OCI-LY1 (cell line): ENCODE data around the gene KCNIP4.

ENCODE experiments used
- H2AFZ ChIP-seq: fragments of 200-600 bp; sonication (generic), shearing (Covaris generic); 2 replicates; pipeline ENCODE4 v1.6.0; 2014; ENCODE audit warnings: antibody characterized with exemption, mild to moderate bottlenecking, low read length
- H3F3A ChIP-seq: fragments of 200-600 bp; sonication (generic), shearing (Covaris generic); 2 replicates; pipeline ENCODE4 v1.6.0; 2014; ENCODE audit warnings: mild to moderate bottlenecking, antibody characterized with exemption, low read length, moderate library complexity; ENCODE audit not compliant: insufficient read depth
- H3K27ac ChIP-seq: fragments of 200-600 bp; sonication (generic); 2 replicates; pipeline ENCODE4 v1.5.1; 2014; ENCODE audit warnings: low read length, mixed run types, mild to moderate bottlenecking, low read depth; ENCODE audit not compliant: poor library complexity, severe bottlenecking
- H3K27me3 ChIP-seq: fragments of 200-600 bp; sonication (generic); 2 replicates; pipeline ENCODE4 v1.6.0; 2014; ENCODE audit warnings: antibody characterized with exemption, mild to moderate bottlenecking, low read length, moderate library complexity; ENCODE audit not compliant: insufficient read depth
- H3K36me3 ChIP-seq: fragments of 200-600 bp; sonication (generic); 2 replicates; pipeline ENCODE4 v1.6.1; 2014; ENCODE audit warnings: mild to moderate bottlenecking, antibody characterized with exemption, low read length, moderate library complexity, mixed read lengths; ENCODE audit not compliant: insufficient read depth
- H3K4me1 ChIP-seq: fragments of 200-600 bp; sonication (generic); 2 replicates; pipeline ENCODE4 v1.5.1; 2014; ENCODE audit warnings: mild to moderate bottlenecking, low read length, moderate library complexity; ENCODE audit not compliant: insufficient read depth, severe bottlenecking
- H3K4me2 ChIP-seq: fragments of 200-600 bp; sonication (generic), shearing (Covaris generic); 2 replicates; pipeline ENCODE4 v1.6.1; 2014; ENCODE audit warnings: low read length
- H3K4me3 ChIP-seq: fragments of 200-600 bp; sonication (generic); 2 replicates; pipeline ENCODE4 v1.5.1; 2014; ENCODE audit warnings: low read length, low read depth, mild to moderate bottlenecking, mixed read lengths; ENCODE audit not compliant: poor library complexity, severe bottlenecking
- H3K79me2 ChIP-seq: fragments of 200-600 bp; shearing (Covaris generic); 2 replicates; pipeline ENCODE4 v1.6.1; 2016; ENCODE audit warnings: mixed run types, low read length, mixed read lengths; ENCODE audit not compliant: insufficient read depth
- H3K9ac ChIP-seq: fragments of 200-600 bp; sonication (generic), shearing (Covaris generic); 2 replicates; pipeline ENCODE4 v1.6.1; 2014; ENCODE audit warnings: mild to moderate bottlenecking, low read length, mixed read lengths
- H3K9me2 ChIP-seq: fragments of 200-600 bp; sonication (generic), shearing (Covaris generic); 2 replicates; pipeline ENCODE4 v1.6.1; 2014; ENCODE audit warnings: low read depth, mild to moderate bottlenecking, low read length, mixed read lengths
- H3K9me3 ChIP-seq: fragments of 200-600 bp; shearing (Covaris generic); 2 replicates; pipeline ENCODE4 v1.6.1; 2014; ENCODE audit warnings: low read length, mixed read lengths
- H4K20me1 ChIP-seq: fragments of 200-600 bp; sonication (generic), shearing (Covaris generic); 2 replicates; pipeline ENCODE4 v1.6.0; 2016; ENCODE audit warnings: mild to moderate bottlenecking, low read length; ENCODE audit not compliant: insufficient read depth
- EZH2 ChIP-seq: fragments of 200-600 bp; sonication (generic), shearing (Covaris generic); IDR thresholded peaks from 2 replicates; pipeline ENCODE4 v1.8.0; 2017; ENCODE audit warnings: borderline replicate concordance, mixed run types, mild to moderate bottlenecking, antibody characterized with exemption, low read length, moderate library complexity, mixed read lengths
- TF ChIP-seq, protein P1 (sequence below): fragments of 200-600 bp; sonication (generic), shearing (Covaris generic); IDR thresholded peaks from 2 replicates; pipeline ENCODE4 v1.5.1; 2017; ENCODE audit warnings: mild to moderate bottlenecking, antibody characterized with exemption, low read length, moderate library complexity, mixed read lengths

The KCNIP4 gene

GRCh38 chr4:21041708-21042107 is 906.9 kb downstream of the KCNIP4 start:
- TF ChIP-seq, protein P1, sequence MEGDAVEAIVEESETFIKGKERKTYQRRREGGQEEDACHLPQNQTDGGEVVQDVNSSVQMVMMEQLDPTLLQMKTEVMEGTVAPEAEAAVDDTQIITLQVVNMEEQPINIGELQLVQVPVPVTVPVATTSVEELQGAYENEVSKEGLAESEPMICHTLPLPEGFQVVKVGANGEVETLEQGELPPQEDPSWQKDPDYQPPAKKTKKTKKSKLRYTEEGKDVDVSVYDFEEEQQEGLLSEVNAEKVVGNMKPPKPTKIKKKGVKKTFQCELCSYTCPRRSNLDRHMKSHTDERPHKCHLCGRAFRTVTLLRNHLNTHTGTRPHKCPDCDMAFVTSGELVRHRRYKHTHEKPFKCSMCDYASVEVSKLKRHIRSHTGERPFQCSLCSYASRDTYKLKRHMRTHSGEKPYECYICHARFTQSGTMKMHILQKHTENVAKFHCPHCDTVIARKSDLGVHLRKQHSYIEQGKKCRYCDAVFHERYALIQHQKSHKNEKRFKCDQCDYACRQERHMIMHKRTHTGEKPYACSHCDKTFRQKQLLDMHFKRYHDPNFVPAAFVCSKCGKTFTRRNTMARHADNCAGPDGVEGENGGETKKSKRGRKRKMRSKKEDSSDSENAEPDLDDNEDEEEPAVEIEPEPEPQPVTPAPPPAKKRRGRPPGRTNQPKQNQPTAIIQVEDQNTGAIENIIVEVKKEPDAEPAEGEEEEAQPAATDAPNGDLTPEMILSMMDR: no peak
- TF ChIP-seq EZH2: no peak
- Histone ChIP-seq H3K27me3 (no peaks in the 10 kb centered on the region), H2AFZ (no peak overlapping the region)

DNA sequence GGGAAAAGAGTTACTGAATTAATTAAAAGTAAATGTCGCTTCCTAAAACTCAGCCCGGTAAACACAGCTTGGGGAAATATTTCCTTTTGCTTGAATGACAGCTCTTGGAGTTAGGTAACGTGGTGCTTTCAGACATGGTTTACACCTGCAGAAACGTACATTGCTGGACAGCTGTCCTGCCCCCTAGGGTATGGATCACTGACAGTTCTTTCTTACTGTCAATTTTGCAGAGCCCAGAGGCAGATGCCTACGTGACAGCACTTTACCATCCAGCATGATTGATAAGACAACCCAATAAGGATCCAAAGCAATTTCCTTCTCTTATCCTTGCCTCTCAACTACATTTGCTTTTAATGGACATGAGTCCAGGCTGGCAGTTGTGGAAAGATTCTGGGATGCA is 913.8 kb downstream of the KCNIP4 start:
- H3K9ac ChIP-seq: no peak overlapping the region
- H3K4me2 ChIP-seq: no peak overlapping the region
- H3K79me2 ChIP-seq: no peaks in the 10 kb centered on the region
- TF ChIP-seq, protein P1: no peak
- TF ChIP-seq EZH2: no peak
- H3K27ac ChIP-seq: no peak overlapping the region
- no peaks in the 10 kb centered on the region for H3F3A ChIP-seq
- no peak overlapping the region for H2AFZ ChIP-seq
- H4K20me1 ChIP-seq: no peaks in the 10 kb centered on the region
- H3K9me3 ChIP-seq: no peaks in the 10 kb centered on the region
- no peaks in the 10 kb centered on the region for H3K27me3 ChIP-seq
- H3K4me1 ChIP-seq: no peaks in the 10 kb centered on the region
- no peaks in the 10 kb centered on the region for H3K36me3 ChIP-seq
- no peak overlapping the region for H3K4me3 ChIP-seq
- H3K9me2 ChIP-seq: no peaks in the 10 kb centered on the region

More at GRCh38 chr4:21041708-21042107, 906.9 kb downstream of the KCNIP4 start:
- no peaks in the 10 kb centered on the region for H3K79me2 ChIP-seq
- no peak overlapping the region for H3K27ac ChIP-seq
- H3F3A ChIP-seq: no peaks in the 10 kb centered on the region
- no peak overlapping the region for H3K4me3 ChIP-seq
- no peaks in the 10 kb centered on the region for H3K4me1 ChIP-seq
- no peaks in the 10 kb centered on the region for H3K9me2 ChIP-seq
- no peaks in the 10 kb centered on the region for H3K9me3 ChIP-seq
- H4K20me1 ChIP-seq: no peaks in the 10 kb centered on the region
- H3K9ac ChIP-seq: no peak overlapping the region
- no peaks in the 10 kb centered on the region for H3K36me3 ChIP-seq
- H3K4me2 ChIP-seq: no peak overlapping the region

DNA sequence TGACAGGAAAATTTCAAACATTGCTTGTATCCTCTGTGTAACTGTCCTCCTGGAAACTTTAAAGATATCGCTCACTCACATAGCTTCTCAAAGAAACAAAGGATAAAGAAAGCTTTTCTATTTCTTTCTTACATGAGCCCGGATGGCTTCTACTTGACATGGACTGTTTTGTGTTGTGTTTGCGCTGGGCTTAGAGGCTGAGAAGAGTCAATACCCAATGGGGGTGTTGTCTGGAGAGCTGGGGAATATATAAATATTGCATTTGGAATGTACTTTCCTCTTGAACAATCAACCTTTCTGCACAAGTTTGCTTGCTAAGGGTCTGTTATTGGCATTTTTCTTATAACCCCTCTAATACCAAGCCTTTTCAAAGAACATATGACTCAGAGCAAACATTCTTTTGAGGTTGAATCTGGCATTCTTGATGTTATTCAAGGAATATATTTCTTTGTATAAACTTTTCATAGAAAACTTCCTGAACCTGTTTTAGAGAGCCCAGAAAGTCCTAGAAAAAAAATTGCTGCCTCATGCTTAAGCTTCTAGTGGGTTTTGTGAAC is 916.4 kb downstream of the KCNIP4 start:
- no peak overlapping the region for H3K4me3 ChIP-seq
- H3K27ac ChIP-seq: no peak overlapping the region
- H3K27me3 ChIP-seq: no peaks in the 10 kb centered on the region

More for the DNA sequence above, 916.4 kb downstream of the KCNIP4 start:
- H2AFZ ChIP-seq: no peak overlapping the region
- no peak for TF ChIP-seq EZH2
- TF ChIP-seq, protein P1: no peak
- no peaks in the 10 kb centered on the region for H3K36me3 ChIP-seq
- H3K4me2 ChIP-seq: no peak overlapping the region
- no peaks in the 10 kb centered on the region for H3K79me2 ChIP-seq
- H3K9me2 ChIP-seq: no peaks in the 10 kb centered on the region
- H3K4me1 ChIP-seq: no peaks in the 10 kb centered on the region
- H3K9me3 ChIP-seq: no peaks in the 10 kb centered on the region
- no peak overlapping the region for H3K9ac ChIP-seq
- no peaks in the 10 kb centered on the region for H3F3A ChIP-seq
- no peaks in the 10 kb centered on the region for H4K20me1 ChIP-seq
